ENCODE results near the gene IL10RB.

Gene IL10RB

GRCh38 chr21:33339918-33340317 lies 73.8 kb downstream of the IL10RB start:
- no peak for DNase-seq

- DNase-seq, result no peak
Measured at GRCh38 chr21:33345751-33346238, 79.6 kb downstream of the IL10RB start.

Data from fibroblast of skin of right quadriceps (primary cell).